Parathyroid adenoma (tissue), 2 donors: ENCODE results near the gene CHAC1.
A peak's percentile ranks its signal among the peaks of the same experiment; 100 is the strongest.

Source experiments
- H2AFZ ChIP-seq: fragments of 300-600 bp; sonication (generic); one replicate; pipeline ENCODE4 v1.7.0; 2017; ENCODE audit warnings: antibody characterized with exemption, mild to moderate bottlenecking
- H3K27ac ChIP-seq: fragments of 300-600 bp; sonication (generic); one replicate; pipeline ENCODE4 v1.7.0; 2017
- H3K27me3 ChIP-seq: fragments of 300-600 bp; sonication (generic); one replicate; pipeline ENCODE4 v1.7.0; 2017; ENCODE audit warnings: low read length; ENCODE audit not compliant: control insufficient read depth, insufficient read depth
- H3K36me3 ChIP-seq: fragments of 300-600 bp; sonication (generic); one replicate; pipeline ENCODE4 v1.7.0; 2017; ENCODE audit warnings: low read length; ENCODE audit not compliant: control insufficient read depth, insufficient read depth
- H3K4me1 ChIP-seq: fragments of 300-600 bp; sonication (generic); one replicate; pipeline ENCODE4 v1.7.0; 2017; ENCODE audit warnings: control low read depth
- H3K4me2 ChIP-seq: fragments of 300-600 bp; sonication (generic); one replicate; pipeline ENCODE4 v1.7.0; 2017; ENCODE audit warnings: low read length
- H3K4me3 ChIP-seq: fragments of 300-600 bp; sonication (generic); one replicate; pipeline ENCODE4 v1.7.0; 2017; ENCODE audit warnings: low read depth, low read length
- H3K79me2 ChIP-seq: fragments of 300-600 bp; sonication (generic); one replicate; pipeline ENCODE4 v1.7.0; 2017; ENCODE audit warnings: control low read depth
- H3K9ac ChIP-seq: fragments of 300-600 bp; sonication (generic); one replicate; pipeline ENCODE4 v1.7.0; 2017; ENCODE audit warnings: mild to moderate bottlenecking
- H3K9me3 ChIP-seq: fragments of 300-600 bp; sonication (generic); one replicate; pipeline ENCODE4 v1.7.0; 2017; ENCODE audit warnings: low read length; ENCODE audit not compliant: control insufficient read depth
- CTCF ChIP-seq: fragments of 300-600 bp; sonication (generic); IDR thresholded peaks from one replicate; pipeline ENCODE4 v1.7.0; 2017; ENCODE audit warnings: antibody characterized with exemption, mild to moderate bottlenecking
- donor health status: primary hyperparathyroidism.

CHAC1 gene

GRCh38 chr15:40929660-40930429 lies 23.4 kb upstream of the CHAC1 start:
- H3K9me3 ChIP-seq = no peaks in the 10 kb centered on the region
- peaks cover 2% of the 10 kb centered on the region for H3K4me1 ChIP-seq
- no peak overlapping the region for H3K9ac ChIP-seq
- H3K36me3 ChIP-seq = no peaks in the 10 kb centered on the region
- no peak for TF ChIP-seq CTCF
- no peak overlapping the region for H3K27ac ChIP-seq
- H2AFZ ChIP-seq = peak overlapping the region; percentile 62
- H3K79me2 ChIP-seq = no peaks in the 10 kb centered on the region
- peaks cover 5% of the 10 kb centered on the region for H3K27me3 ChIP-seq
- H3K4me3 ChIP-seq = peak overlapping the region; percentile 38
- peak overlapping the region; percentile 81 for H3K4me2 ChIP-seq

DNA sequence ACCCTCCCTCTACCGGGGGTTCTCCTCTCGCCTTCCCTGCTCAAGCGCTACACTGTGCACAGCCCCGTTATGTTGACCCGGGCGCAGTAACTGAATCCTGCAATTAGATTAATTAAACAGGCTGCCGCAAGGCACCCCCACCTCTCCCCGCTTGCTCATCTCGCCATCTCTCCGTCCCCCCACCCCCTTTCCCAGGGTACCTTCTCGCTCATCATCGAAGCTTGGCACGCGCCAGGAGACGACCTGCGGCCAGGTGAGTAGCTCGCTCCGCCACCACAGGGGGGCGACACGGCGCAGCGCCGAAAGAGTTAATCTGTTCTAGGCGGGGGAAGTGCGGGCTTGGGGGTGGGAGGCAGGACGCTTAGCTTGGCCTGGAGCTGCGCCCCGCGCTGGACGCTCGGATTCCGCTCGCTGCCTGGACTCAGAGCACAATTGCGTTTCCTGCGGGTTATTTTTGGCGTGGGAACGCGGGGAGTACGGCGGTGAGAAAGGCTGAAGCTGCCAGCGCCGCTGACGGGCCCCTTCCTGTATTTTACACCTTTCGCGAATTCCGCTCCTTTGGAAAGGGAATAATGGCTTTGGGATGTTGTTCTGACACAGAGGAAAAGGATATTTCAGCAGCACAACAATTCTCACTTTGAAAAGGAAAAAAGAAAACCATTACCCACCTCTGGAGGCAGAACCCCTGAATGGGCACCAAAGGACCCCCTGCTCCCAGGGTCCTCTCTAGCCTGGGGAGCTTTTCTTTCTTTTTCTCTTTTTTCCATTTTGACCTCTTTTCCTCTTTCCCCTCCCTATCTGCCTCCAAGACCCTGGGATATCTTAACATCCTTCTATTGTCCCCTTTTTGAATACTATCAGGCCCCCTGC lies 22.6 kb upstream of the CHAC1 start:
- no peak overlapping the region for H2AFZ ChIP-seq
- H3K9ac ChIP-seq = no peak overlapping the region
- peak overlapping the region; percentile 49 for H3K27ac ChIP-seq
- H3K4me2 ChIP-seq = peak overlapping the region; percentile 81
- H3K4me1 ChIP-seq = peaks cover 2% of the 10 kb centered on the region
- no peaks in the 10 kb centered on the region for H3K79me2 ChIP-seq
- H3K9me3 ChIP-seq = no peaks in the 10 kb centered on the region
- H3K4me3 ChIP-seq = peak overlapping the region; percentile 38
- no peaks in the 10 kb centered on the region for H3K36me3 ChIP-seq
- peaks cover 5% of the 10 kb centered on the region for H3K27me3 ChIP-seq
- peak; percentile 29 for TF ChIP-seq CTCF

GRCh38 chr15:40931300-40932142 lies 21.8 kb upstream of the CHAC1 start:
- Histone ChIP-seq H3K27ac (peak overlapping the region; percentile 49), H3K79me2 (no peaks in the 10 kb centered on the region), H2AFZ (no peak overlapping the region), H3K27me3 (peaks cover 5% of the 10 kb centered on the region), H3K4me3 (peak overlapping the region; percentile 38), H3K4me1 (peaks cover 2% of the 10 kb centered on the region), H3K9me3 (no peaks in the 10 kb centered on the region), H3K36me3 (no peaks in the 10 kb centered on the region), H3K9ac (no peak overlapping the region), H3K4me2 (peak overlapping the region; percentile 22)
- no peak for TF ChIP-seq CTCF

DNA sequence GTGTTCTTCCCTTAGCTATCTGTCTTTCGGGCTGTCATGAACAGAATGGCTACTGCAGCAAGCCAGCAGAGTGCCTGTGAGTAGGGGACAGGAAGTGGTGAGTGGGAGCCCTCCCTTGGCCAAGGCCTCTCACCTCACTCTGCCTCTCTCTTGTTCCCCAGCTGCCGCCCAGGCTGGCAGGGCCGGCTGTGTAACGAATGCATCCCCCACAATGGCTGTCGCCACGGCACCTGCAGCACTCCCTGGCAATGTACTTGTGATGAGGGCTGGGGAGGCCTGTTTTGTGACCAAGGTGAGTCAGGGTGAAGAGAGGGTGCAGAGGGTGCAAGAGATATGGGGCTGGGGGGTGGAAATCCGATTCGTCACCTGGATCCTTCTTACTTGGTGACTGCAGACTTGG lies 21.1 kb upstream of the CHAC1 start:
- TF ChIP-seq CTCF = no peak
- Histone ChIP-seq H3K9ac (no peak overlapping the region), H3K4me2 (no peak overlapping the region), H3K4me3 (no peak overlapping the region), H3K27me3 (peaks cover 2% of the 10 kb centered on the region), H3K9me3 (no peaks in the 10 kb centered on the region), H3K4me1 (peaks cover 2% of the 10 kb centered on the region), H3K36me3 (no peaks in the 10 kb centered on the region), H3K27ac (no peak overlapping the region), H3K79me2 (no peaks in the 10 kb centered on the region), H2AFZ (no peak overlapping the region)
